Measurements from ENCODE around the gene GNAI3.

GRCh38 chr1:109582021-109582420 lies 33.6 kb downstream of the GNAI3 start:
- TF ChIP-seq HDAC2 (IDR thresholded peaks at IDR 0.05; ENCODE audit: borderline replicate concordance in 1 of 2, low read depth in 2 of 2, low read length in 2 of 2) (no peak), CTBP2 (IDR thresholded peaks at IDR 0.05; ENCODE audit: borderline replicate concordance, insufficient read depth, insufficient read length, low read length) (no peak), MAFK (IDR thresholded peaks at IDR 0.05; ENCODE audit: low read depth, low read length) (no peak), EP300 (IDR thresholded peaks at IDR 0.05; ENCODE audit: borderline replicate concordance in 1 of 2, low read depth in 2 of 2, low read length in 2 of 2) (no peak), CTCF (IDR thresholded peaks at IDR 0.05; ENCODE audit: control extremely low read depth in 1 of 3, insufficient read depth in 1 of 3, low read depth in 1 of 3, low read length in 3 of 3) (no peak), YY1 (IDR thresholded peaks at IDR 0.05; ENCODE audit: low read depth, low read length) (no peak), GTF2F1 (IDR thresholded peaks at IDR 0.05; ENCODE audit: borderline replicate concordance, low read depth, low read length) (no peak), TBP (IDR thresholded peaks at IDR 0.05; ENCODE audit: low read depth, low read length) (no peak), CHD1 (IDR thresholded peaks at IDR 0.05; ENCODE audit: low read depth, low read length) (no peak), POLR2A (IDR thresholded peaks at IDR 0.05; ENCODE audit: control extremely low read depth in 1 of 2, low read depth in 2 of 2, low read length in 2 of 2) (no peak), CBX5 (IDR thresholded peaks at IDR 0.05; ENCODE audit: low read depth, low read length) (no peak), TCF12 (IDR thresholded peaks at IDR 0.05; ENCODE audit: low read depth, low read length) (no peak)

Measured in H1 (cell line).